Right lobe of liver (tissue), 4 donors: ENCODE data around the gene OSMR.

Experiments
- CTCF ChIP-seq, 4 donors: fragments of 200-600 bp in 3 of 4; fragments of 450-650 bp in 1 of 4; IDR thresholded peaks; one replicate each; pipeline versions ENCODE4 v1.5.1 to v1.8.0; 2016 to 2022; ENCODE audit warnings: antibody characterized with exemption in 4 of 4, mild to moderate bottlenecking in 2 of 4
- POLR2A ChIP-seq: fragments of 450-650 bp; IDR thresholded peaks from one replicate; pipeline ENCODE4 v1.6.1; 2017; ENCODE audit warnings: antibody characterized with exemption, mild to moderate bottlenecking
- donor health status: DM: no; HTN: no; CAD: no.
- donor health status: DM: no; HTN: no; CAD: no.
- donor health status: DM: no; HTN: yes; CAD: no.

DNA sequence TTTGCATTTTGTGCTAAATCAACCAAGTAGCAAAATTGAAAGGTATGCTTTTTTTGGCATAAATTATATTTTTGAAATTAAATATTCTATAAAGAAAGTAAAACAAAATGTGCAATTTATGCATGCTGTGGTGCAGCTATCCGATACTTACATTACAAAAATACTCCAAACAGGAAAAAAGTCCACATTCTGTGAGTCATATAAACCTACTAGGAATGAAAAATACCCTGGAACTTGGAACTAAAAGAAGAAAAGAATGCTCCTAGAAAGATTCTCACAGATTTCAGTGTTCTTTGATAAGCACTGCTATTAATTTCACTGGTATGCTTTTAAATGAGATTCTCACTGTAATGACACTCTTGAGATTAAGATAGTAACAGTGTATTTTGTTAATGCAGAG is 92.6 kb downstream of the OSMR start:
- TF ChIP-seq CTCF (IDR thresholded peaks at IDR 0.05) = no peak
- no peak for TF ChIP-seq POLR2A
